Smooth muscle cell of the brain vasculature (primary cell): Measurements from ENCODE around the gene OR56A3.
"Not testable (repeated sequence)": the region's sequence is repeated elsewhere in the genome, so short reads cannot be mapped to it uniquely, and the experiment has no call there.

Experiments used
- DNase-seq: peaks from one replicate; pipeline ENCODE4 v3.0.0-alpha.2; 2012; ENCODE audit warnings: low read depth, low spot score

Gene OR56A3

GRCh38 chr11:5941951-5942350 lies at the start of gene OR56A3:
Gene OR56A3 (plus strand): TSS chr11:5942251. CDS start chr11:5947347, 5,096 bp downstream.
- no peak for DNase-seq

GRCh38 chr11:5892908-5893307 lies 49.1 kb upstream of the OR56A3 start, which contains the start of gene OR52E5:
Gene OR52E5 (plus strand): TSS chr11:5893208. CDS start chr11:5900777, 7,569 bp downstream.
- DNase-seq, result no peak

- DNase-seq, result no peak
These were observed 42.5 kb upstream of the OR56A3 start for GRCh38 chr11:5899534-5899933.

- DNase-seq, result no peak
These were observed 31.5 kb upstream of the OR56A3 start for GRCh38 chr11:5910540-5910939.

GRCh38 chr11:5922749-5923426 lies 19.2 kb upstream of the OR56A3 start:
- DNase-seq, result no peak

GRCh38 chr11:5923427-5923776 lies 18.6 kb upstream of the OR56A3 start:
- no peak for DNase-seq

GRCh38 chr11:5923794-5924193 lies 18.3 kb upstream of the OR56A3 start:
- DNase-seq, result no peak

- no peak for DNase-seq
These were observed 13.8 kb upstream of the OR56A3 start for GRCh38 chr11:5928271-5928670.

- no peak for DNase-seq
These were observed 13.2 kb upstream of the OR56A3 start for GRCh38 chr11:5928811-5929210.

GRCh38 chr11:5929571-5930368 lies 12.3 kb upstream of the OR56A3 start:
- no peak for DNase-seq

GRCh38 chr11:5930614-5931013 lies 11.4 kb upstream of the OR56A3 start:
- no peak for DNase-seq

- no peak for DNase-seq
These were observed 11.0 kb upstream of the OR56A3 start for GRCh38 chr11:5931061-5931460.

GRCh38 chr11:5932671-5933070 lies 9.4 kb upstream of the OR56A3 start:
- DNase-seq, result no peak

GRCh38 chr11:5933116-5933515 lies 8.9 kb upstream of the OR56A3 start:
- no peak for DNase-seq

GRCh38 chr11:5937868-5938602 lies 4.0 kb upstream of the OR56A3 start:
- no peak for DNase-seq

- no peak for DNase-seq
These were observed 3.5 kb upstream of the OR56A3 start for GRCh38 chr11:5938603-5938965.

GRCh38 chr11:5940748-5941147 lies 1.3 kb upstream of the OR56A3 start:
- no peak for DNase-seq

GRCh38 chr11:5955586-5955985 lies 13.5 kb downstream of the OR56A3 start:
- DNase-seq, result no peak

GRCh38 chr11:5960704-5961320 lies 18.8 kb downstream of the OR56A3 start:
- DNase-seq, result not testable (repeated sequence)

GRCh38 chr11:5966958-5967357 lies 24.9 kb downstream of the OR56A3 start:
- no peak for DNase-seq

- DNase-seq, result no peak
These were observed 25.7 kb downstream of the OR56A3 start for GRCh38 chr11:5967708-5968107.

GRCh38 chr11:5968394-5968793 lies 26.3 kb downstream of the OR56A3 start, which contains the start of gene OR56A5:
Gene OR56A5 (minus strand): TSS chr11:5968494. CDS start chr11:5968494, 0 bp downstream.
- DNase-seq, result no peak
